Measurements from ENCODE around the gene PPP1CA.

The PPP1CA gene

DNA sequence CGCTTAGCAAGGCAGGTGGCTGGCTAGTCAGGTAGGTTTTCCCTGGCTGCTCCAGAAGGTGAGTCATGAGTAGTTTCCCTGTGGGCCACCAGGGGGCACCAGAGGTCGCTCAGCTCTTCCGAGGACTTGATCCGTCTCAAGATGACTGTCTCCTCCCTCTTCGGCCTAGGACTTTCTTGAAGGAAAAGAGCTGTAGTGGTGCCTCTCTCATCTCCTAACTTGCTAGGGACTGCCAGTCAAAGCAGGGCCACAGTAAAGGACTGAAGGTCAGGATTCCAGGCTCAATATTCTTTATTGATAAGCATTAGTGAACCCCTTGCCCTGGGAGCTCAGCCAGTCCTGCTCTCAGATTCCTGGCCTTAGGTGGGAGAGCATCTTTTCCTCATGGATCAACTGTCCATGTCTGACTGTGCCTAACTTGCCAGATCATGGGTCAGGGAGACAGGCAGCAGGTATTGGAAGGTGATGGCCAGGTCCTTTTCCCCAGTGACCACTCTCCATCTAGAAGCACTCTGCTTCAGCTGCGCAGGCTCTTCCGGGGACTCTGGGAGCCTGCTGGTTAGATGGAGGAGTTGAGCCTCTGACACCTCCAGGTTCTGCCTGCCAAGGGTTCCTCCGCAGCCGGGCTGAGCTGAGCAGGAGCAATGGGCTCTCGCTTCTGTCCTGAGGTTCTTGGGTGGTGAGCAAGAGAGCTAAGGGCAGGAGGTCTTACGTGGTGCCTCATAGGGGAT is 50.2 kb downstream of the PPP1CA start:
- H3K14ac ChIP-seq (ENCODE audit: low read length): no peak overlapping the region
- H3K4me2 ChIP-seq (ENCODE audit: low read length): no peak overlapping the region
- H3K27ac ChIP-seq (ENCODE audit: low read depth, low read length): no peak overlapping the region
- no peak overlapping the region for H3K4ac ChIP-seq (ENCODE audit: low read depth, low read length)
- H2AK5ac ChIP-seq (ENCODE audit: low read length): no peak overlapping the region
- no CpG with 5 or more reads among the region's 11 CpGs for WGBS (ENCODE audit: extremely low coverage, insufficient coverage, insufficient read length)
- H3K9ac ChIP-seq (ENCODE audit: low read length): no peak overlapping the region
- no peaks in the 10 kb centered on the region for H3K36me3 ChIP-seq (ENCODE audit: control insufficient read depth in 1 of 2, insufficient read depth in 2 of 2, low read length in 2 of 2)
- peaks cover 9% of the 10 kb centered on the region for H3K79me2 ChIP-seq (ENCODE audit: control insufficient read depth, insufficient read depth, low read length, poor library complexity)
- H3K4me3 ChIP-seq (ENCODE audit: low read depth, low read length): no peak overlapping the region
- peaks cover 18 to 21% of the 10 kb centered on the region in 2 experiments for H3K4me1 ChIP-seq (ENCODE audit: control insufficient read depth in 1 of 2, insufficient read depth in 2 of 2, low read length in 2 of 2)
- H4K91ac ChIP-seq (ENCODE audit: low read depth, low read length): no peak overlapping the region
- H4K8ac ChIP-seq (ENCODE audit: low read depth, low read length): no peak overlapping the region
- peaks cover 19% of the 10 kb centered on the region for H3K79me1 ChIP-seq (ENCODE audit: low read length)
- H2BK12ac ChIP-seq (ENCODE audit: low read length): no peak overlapping the region
- H2AFZ ChIP-seq (ENCODE audit: insufficient read depth, low read length, poor library complexity): no peak overlapping the region
- peak; percentile 81 to 95 for DNase-seq
- H3K18ac ChIP-seq (ENCODE audit: low read length): no peak overlapping the region
- no peak overlapping the region for H4K12ac ChIP-seq (ENCODE audit: low read depth, low read length)
- no peak overlapping the region for H2BK120ac ChIP-seq (ENCODE audit: insufficient read depth, low read length, poor library complexity)
- no peak overlapping the region for H3K23ac ChIP-seq (ENCODE audit: low read length)
- no peaks in the 10 kb centered on the region for H3K9me3 ChIP-seq (ENCODE audit: insufficient read depth, low read depth, low read length)
- no peak overlapping the region for H2BK5ac ChIP-seq (ENCODE audit: low read depth, low read length, poor library complexity)
- H3K27me3 ChIP-seq (ENCODE audit: insufficient read depth, low read length): no peaks in the 10 kb centered on the region

DNA sequence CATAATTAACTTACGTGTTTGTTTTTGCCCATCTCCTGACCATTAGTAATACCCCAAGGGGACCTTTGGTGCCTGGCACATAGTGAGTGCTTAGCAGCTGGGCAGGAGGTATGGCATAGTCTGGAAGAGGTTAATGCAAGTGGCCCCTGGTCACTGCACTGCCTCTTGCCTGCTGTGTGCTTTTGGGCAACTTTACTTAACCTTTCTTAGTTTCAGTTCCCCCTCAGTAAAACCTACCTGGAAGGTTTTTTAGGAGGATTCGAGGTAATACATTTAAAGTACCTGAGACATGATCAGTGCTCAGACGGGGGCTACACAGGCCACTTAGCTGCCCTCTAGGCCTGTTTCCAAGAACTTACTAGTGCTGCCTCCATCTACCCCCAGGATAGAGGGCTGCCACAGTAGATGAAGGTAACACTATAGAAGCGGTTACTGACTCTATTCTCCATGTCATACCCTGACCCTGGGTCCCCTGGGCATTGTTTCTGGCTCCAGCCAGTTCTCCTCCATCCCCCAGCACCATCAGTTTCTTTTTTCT is 51.7 kb downstream of the PPP1CA start:
- no peak overlapping the region for H3K14ac ChIP-seq (ENCODE audit: low read length)
- H3K4ac ChIP-seq (ENCODE audit: low read depth, low read length): no peak overlapping the region
- H2BK5ac ChIP-seq (ENCODE audit: low read depth, low read length, poor library complexity): no peak overlapping the region
- H3K27me3 ChIP-seq (ENCODE audit: insufficient read depth, low read length): no peaks in the 10 kb centered on the region
- H4K91ac ChIP-seq (ENCODE audit: low read depth, low read length): no peak overlapping the region
- no CpG with 5 or more reads among the region's 4 CpGs for WGBS (ENCODE audit: extremely low coverage, insufficient coverage, insufficient read length)
- no peak overlapping the region for H3K27ac ChIP-seq (ENCODE audit: low read depth, low read length)
- peaks cover 14 to 18% of the 10 kb centered on the region in 2 experiments for H3K4me1 ChIP-seq (ENCODE audit: control insufficient read depth in 1 of 2, insufficient read depth in 2 of 2, low read length in 2 of 2)
- H2AFZ ChIP-seq (ENCODE audit: insufficient read depth, low read length, poor library complexity): no peak overlapping the region
- H3K23ac ChIP-seq (ENCODE audit: low read length): no peak overlapping the region
- no peak overlapping the region for H2BK12ac ChIP-seq (ENCODE audit: low read length)
- H4K8ac ChIP-seq (ENCODE audit: low read depth, low read length): no peak overlapping the region
- H3K4me2 ChIP-seq (ENCODE audit: low read length): no peak overlapping the region
- no peak overlapping the region for H4K12ac ChIP-seq (ENCODE audit: low read depth, low read length)
- no peak overlapping the region for H3K18ac ChIP-seq (ENCODE audit: low read length)
- no peak overlapping the region for H2BK120ac ChIP-seq (ENCODE audit: insufficient read depth, low read length, poor library complexity)
- H3K9ac ChIP-seq (ENCODE audit: low read length): no peak overlapping the region
- H3K36me3 ChIP-seq (ENCODE audit: control insufficient read depth in 1 of 2, insufficient read depth in 2 of 2, low read length in 2 of 2): no peaks in the 10 kb centered on the region
- DNase-seq: no peak
- no peak overlapping the region for H2AK5ac ChIP-seq (ENCODE audit: low read length)
- H3K79me2 ChIP-seq (ENCODE audit: control insufficient read depth, insufficient read depth, low read length, poor library complexity): peaks cover 7% of the 10 kb centered on the region
- no peak overlapping the region for H3K4me3 ChIP-seq (ENCODE audit: low read depth, low read length)
- no peaks in the 10 kb centered on the region for H3K9me3 ChIP-seq (ENCODE audit: insufficient read depth, low read depth, low read length)
- H3K79me1 ChIP-seq (ENCODE audit: low read length): peaks cover 16% of the 10 kb centered on the region

DNA sequence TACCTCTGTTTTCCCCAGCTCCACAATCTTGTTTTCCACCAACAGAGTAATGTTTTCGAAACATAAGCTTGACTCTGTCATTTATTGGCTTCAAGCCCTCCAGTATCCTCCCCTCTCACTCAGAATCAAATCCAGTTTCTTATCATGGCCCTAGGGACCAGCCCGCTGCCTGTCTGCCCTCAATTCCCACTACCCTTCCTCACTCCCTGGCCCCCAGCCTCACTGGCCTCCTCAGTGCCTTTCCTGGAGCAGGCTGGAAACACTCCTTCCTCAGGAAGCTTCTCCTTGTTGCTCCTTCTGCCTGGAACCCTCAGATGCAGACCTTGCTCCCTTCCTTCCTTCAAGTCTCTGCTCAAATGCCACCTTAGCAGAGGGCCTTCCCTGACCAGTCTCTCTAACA is 52.2 kb downstream of the PPP1CA start:
- DNase-seq: no peak
- no peak overlapping the region for H2AK5ac ChIP-seq (ENCODE audit: low read length)
- WGBS (ENCODE audit: extremely low coverage, insufficient coverage, insufficient read length): no CpG with 5 or more reads among the region's 2 CpGs
- no peak overlapping the region for H2BK120ac ChIP-seq (ENCODE audit: insufficient read depth, low read length, poor library complexity)
- H3K4me3 ChIP-seq (ENCODE audit: low read depth, low read length): no peak overlapping the region
- H3K4ac ChIP-seq (ENCODE audit: low read depth, low read length): no peak overlapping the region
- H3K9ac ChIP-seq (ENCODE audit: low read length): no peak overlapping the region
- H4K91ac ChIP-seq (ENCODE audit: low read depth, low read length): no peak overlapping the region
- no peak overlapping the region for H2BK5ac ChIP-seq (ENCODE audit: low read depth, low read length, poor library complexity)
- H3K27me3 ChIP-seq (ENCODE audit: insufficient read depth, low read length): no peaks in the 10 kb centered on the region
- H3K36me3 ChIP-seq (ENCODE audit: control insufficient read depth in 1 of 2, insufficient read depth in 2 of 2, low read length in 2 of 2): no peaks in the 10 kb centered on the region
- peaks cover 7% of the 10 kb centered on the region for H3K79me2 ChIP-seq (ENCODE audit: control insufficient read depth, insufficient read depth, low read length, poor library complexity)
- H2AFZ ChIP-seq (ENCODE audit: insufficient read depth, low read length, poor library complexity): no peak overlapping the region
- no peak overlapping the region for H3K4me2 ChIP-seq (ENCODE audit: low read length)
- H3K27ac ChIP-seq (ENCODE audit: low read depth, low read length): no peak overlapping the region
- H2BK12ac ChIP-seq (ENCODE audit: low read length): no peak overlapping the region
- peaks cover 11 to 13% of the 10 kb centered on the region in 2 experiments for H3K4me1 ChIP-seq (ENCODE audit: control insufficient read depth in 1 of 2, insufficient read depth in 2 of 2, low read length in 2 of 2)
- no peak overlapping the region for H4K12ac ChIP-seq (ENCODE audit: low read depth, low read length)
- H3K18ac ChIP-seq (ENCODE audit: low read length): no peak overlapping the region
- H4K8ac ChIP-seq (ENCODE audit: low read depth, low read length): no peak overlapping the region
- H3K14ac ChIP-seq (ENCODE audit: low read length): no peak overlapping the region
- no peaks in the 10 kb centered on the region for H3K9me3 ChIP-seq (ENCODE audit: insufficient read depth, low read depth, low read length)
- H3K23ac ChIP-seq (ENCODE audit: low read length): no peak overlapping the region
- H3K79me1 ChIP-seq (ENCODE audit: low read length): peaks cover 13% of the 10 kb centered on the region

DNA sequence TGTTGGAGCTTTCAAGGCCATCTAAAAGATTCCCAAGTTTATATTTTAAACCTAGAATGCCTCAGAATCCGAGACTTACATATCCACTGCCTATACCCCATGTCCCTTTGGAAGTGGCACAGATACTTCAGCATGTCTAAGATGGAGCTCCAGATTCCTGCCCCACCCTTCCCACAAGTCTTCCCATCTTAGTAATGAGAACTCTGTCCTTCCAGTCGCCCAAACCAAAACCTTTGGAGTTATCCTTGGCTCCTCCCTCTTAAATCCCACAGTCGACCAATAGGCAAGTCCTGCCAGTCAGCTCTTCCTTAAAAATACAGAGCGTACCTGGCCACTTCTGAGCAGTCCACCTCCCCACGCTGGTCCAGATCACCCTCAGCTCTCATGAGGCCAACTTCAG is 52.6 kb downstream of the PPP1CA start:
- no peak overlapping the region for H2BK5ac ChIP-seq (ENCODE audit: low read depth, low read length, poor library complexity)

More for the DNA sequence above, 52.6 kb downstream of the PPP1CA start:
- no peak overlapping the region for H3K9ac ChIP-seq (ENCODE audit: low read length)
- no peak overlapping the region for H3K4me3 ChIP-seq (ENCODE audit: low read depth, low read length)
- no peak overlapping the region for H3K4me2 ChIP-seq (ENCODE audit: low read length)
- H3K36me3 ChIP-seq (ENCODE audit: control insufficient read depth in 1 of 2, insufficient read depth in 2 of 2, low read length in 2 of 2): no peaks in the 10 kb centered on the region
- no CpG with 5 or more reads among the region's 5 CpGs for WGBS (ENCODE audit: extremely low coverage, insufficient coverage, insufficient read length)
- no peak overlapping the region for H4K8ac ChIP-seq (ENCODE audit: low read depth, low read length)
- no peak overlapping the region for H2BK120ac ChIP-seq (ENCODE audit: insufficient read depth, low read length, poor library complexity)
- H2AK5ac ChIP-seq (ENCODE audit: low read length): no peak overlapping the region
- no peak overlapping the region for H3K23ac ChIP-seq (ENCODE audit: low read length)
- no peak overlapping the region for H3K27ac ChIP-seq (ENCODE audit: low read depth, low read length)
- no peak overlapping the region for H2BK12ac ChIP-seq (ENCODE audit: low read length)
- no peak overlapping the region for H2AFZ ChIP-seq (ENCODE audit: insufficient read depth, low read length, poor library complexity)
- H3K18ac ChIP-seq (ENCODE audit: low read length): no peak overlapping the region
- H3K4ac ChIP-seq (ENCODE audit: low read depth, low read length): no peak overlapping the region
- no peak overlapping the region for H4K12ac ChIP-seq (ENCODE audit: low read depth, low read length)
- H3K27me3 ChIP-seq (ENCODE audit: insufficient read depth, low read length): no peaks in the 10 kb centered on the region
- peaks cover 8 to 10% of the 10 kb centered on the region in 2 experiments for H3K4me1 ChIP-seq (ENCODE audit: control insufficient read depth in 1 of 2, insufficient read depth in 2 of 2, low read length in 2 of 2)
- peaks cover 7% of the 10 kb centered on the region for H3K79me2 ChIP-seq (ENCODE audit: control insufficient read depth, insufficient read depth, low read length, poor library complexity)
- H3K79me1 ChIP-seq (ENCODE audit: low read length): peaks cover 13% of the 10 kb centered on the region
- H3K14ac ChIP-seq (ENCODE audit: low read length): no peak overlapping the region
- H3K9me3 ChIP-seq (ENCODE audit: insufficient read depth, low read depth, low read length): no peaks in the 10 kb centered on the region
- DNase-seq: no peak
- H4K91ac ChIP-seq (ENCODE audit: low read depth, low read length): no peak overlapping the region
